HEK293 (cell line): ENCODE measurements around the gene THAP3.

Experiments used
- ATF2 ChIP-seq: fragments of 450-650 bp; formaldehyde crosslinking; IDR thresholded peaks from 2 replicates; pipeline ENCODE4 v1.5.1; 2016; ENCODE audit warnings: missing biosample characterization, missing genetic modification characterization, low read depth
- BCL11A ChIP-seq: fragments of 450-650 bp; formaldehyde crosslinking; IDR thresholded peaks from 2 replicates; pipeline ENCODE4 v1.5.1; 2016; ENCODE audit warnings: low read depth, missing biosample characterization, missing genetic modification characterization
- CTCF ChIP-seq: fragments of 450-650 bp; formaldehyde crosslinking; IDR thresholded peaks from 2 replicates; pipeline ENCODE4 v1.5.1; 2016; ENCODE audit warnings: missing biosample characterization, missing genetic modification characterization
- GLI2 ChIP-seq: fragments of 450-650 bp; formaldehyde crosslinking; IDR thresholded peaks from 2 replicates; pipeline ENCODE4; 2017; ENCODE audit warnings: missing biosample characterization, missing genetic modification characterization, low read depth, borderline replicate concordance
- GLIS1 ChIP-seq: fragments of 450-650 bp; formaldehyde crosslinking; IDR thresholded peaks from 2 replicates; pipeline ENCODE4 v1.5.1; 2016; ENCODE audit warnings: missing biosample characterization, missing genetic modification characterization
- IKZF3 ChIP-seq: fragments of 450-650 bp; IDR thresholded peaks from 2 replicates; pipeline ENCODE4 v1.5.0; 2018; ENCODE audit warnings: missing biosample characterization, mild to moderate bottlenecking, missing genetic modification characterization, moderate library complexity
- PRDM10 ChIP-seq: fragments of 450-650 bp; formaldehyde crosslinking; IDR thresholded peaks from 2 replicates; pipeline ENCODE4 v1.5.1; 2016; ENCODE audit warnings: missing biosample characterization, missing genetic modification characterization
- REST ChIP-seq: fragments of 450-650 bp; formaldehyde crosslinking; IDR thresholded peaks from 2 replicates; pipeline ENCODE4 v1.5.1; 2016; ENCODE audit warnings: missing biosample characterization, missing genetic modification characterization
- SALL2 ChIP-seq: fragments of 450-650 bp; formaldehyde crosslinking; IDR thresholded peaks from 2 replicates; pipeline ENCODE4 v1.5.0; 2017; ENCODE audit warnings: missing biosample characterization, mild to moderate bottlenecking, missing genetic modification characterization, borderline replicate concordance
- SCRT1 ChIP-seq: fragments of 450-650 bp; formaldehyde crosslinking; IDR thresholded peaks from 2 replicates; pipeline ENCODE4 v1.5.1; 2016; ENCODE audit warnings: missing biosample characterization, missing genetic modification characterization, borderline replicate concordance
- SP7 ChIP-seq: fragments of 450-650 bp; formaldehyde crosslinking; IDR thresholded peaks from 2 replicates; pipeline ENCODE4 v1.5.1; 2016; ENCODE audit warnings: missing biosample characterization, missing genetic modification characterization
- ZBTB48 ChIP-seq: fragments of 450-650 bp; formaldehyde crosslinking; IDR thresholded peaks from 2 replicates; pipeline ENCODE4 v1.5.1; 2016; ENCODE audit warnings: missing biosample characterization, missing genetic modification characterization
- ZFHX2 ChIP-seq: fragments of 450-650 bp; formaldehyde crosslinking; conservative IDR thresholded peaks from 2 replicates; pipeline ENCODE4 v1.5.1; 2016; ENCODE audit warnings: missing biosample characterization, missing genetic modification characterization
- ZFP37 ChIP-seq: fragments of 450-650 bp; formaldehyde crosslinking; IDR thresholded peaks from 2 replicates; pipeline ENCODE4 v1.5.1; 2016; ENCODE audit warnings: missing biosample characterization, missing genetic modification characterization
- ZFP41 ChIP-seq: fragments of 450-650 bp; formaldehyde crosslinking; IDR thresholded peaks from 2 replicates; pipeline ENCODE4 v1.5.1; 2016; ENCODE audit warnings: missing biosample characterization, missing genetic modification characterization, borderline replicate concordance
- ZNF10 ChIP-seq: fragments of 450-650 bp; formaldehyde crosslinking; IDR thresholded peaks from 2 replicates; pipeline ENCODE4 v1.5.1; 2017; ENCODE audit warnings: missing biosample characterization, missing genetic modification characterization
- ZNF138 ChIP-seq: fragments of 450-650 bp; formaldehyde crosslinking; IDR thresholded peaks from 2 replicates; pipeline ENCODE4 v1.5.1; 2016; ENCODE audit warnings: missing biosample characterization, missing genetic modification characterization, borderline replicate concordance
- ZNF214 ChIP-seq: fragments of 450-650 bp; formaldehyde crosslinking; IDR thresholded peaks from 2 replicates; pipeline ENCODE4 v1.5.1; 2017; ENCODE audit warnings: missing biosample characterization, mild to moderate bottlenecking, missing genetic modification characterization, borderline replicate concordance
- ZNF24 ChIP-seq: fragments of 450-650 bp; formaldehyde crosslinking; IDR thresholded peaks from 2 replicates; pipeline ENCODE4 v1.5.1; 2016; ENCODE audit warnings: missing biosample characterization, missing genetic modification characterization
- ZNF292 ChIP-seq: fragments of 450-650 bp; formaldehyde crosslinking; IDR thresholded peaks from 2 replicates; pipeline ENCODE4 v1.5.1; 2016; ENCODE audit warnings: low read depth, missing biosample characterization, missing genetic modification characterization, borderline replicate concordance
- ZNF433 ChIP-seq: fragments of 450-650 bp; formaldehyde crosslinking; IDR thresholded peaks from 2 replicates; pipeline ENCODE4 v1.5.1; 2016; ENCODE audit warnings: missing biosample characterization, missing genetic modification characterization, low read depth
- ZNF639 ChIP-seq: fragments of 450-650 bp; formaldehyde crosslinking; IDR thresholded peaks from 2 replicates; pipeline ENCODE4 v1.5.1; 2016; ENCODE audit warnings: missing biosample characterization, missing genetic modification characterization
- ZNF701 ChIP-seq: fragments of 450-650 bp; formaldehyde crosslinking; IDR thresholded peaks from 2 replicates; pipeline ENCODE4 v1.5.1; 2016; ENCODE audit warnings: missing biosample characterization, missing genetic modification characterization
- ZNF704 ChIP-seq: fragments of 450-650 bp; formaldehyde crosslinking; IDR thresholded peaks from 2 replicates; pipeline ENCODE4 v1.5.1; 2016; ENCODE audit warnings: missing biosample characterization, missing genetic modification characterization
- ZSCAN5A ChIP-seq: fragments of 450-650 bp; formaldehyde crosslinking; IDR thresholded peaks from 2 replicates; pipeline ENCODE4 v1.5.1; 2016; ENCODE audit warnings: missing biosample characterization, missing genetic modification characterization

THAP3 gene

GRCh38 chr1:6625584-6626149, 999 bp downstream of the THAP3 start (continued):
- TF ChIP-seq ATF2 (tag by site-specific recombination) (0 out of 2 replicates have a peak, but pooled peaks have one; percentile 43), ZNF701 (tag by site-specific recombination) (no peak), ZFP37 (tag by site-specific recombination) (no peak), SP7 (no peak), ZNF138 (tag by site-specific recombination) (no peak), ZNF433 (tag by site-specific recombination) (no peak), CTCF (tag by site-specific recombination) (peak; percentile 12; the same call in 1 of the 2 replicates), IKZF3 (tag by site-specific recombination) (peak; percentile 8; the same call in 1 of the 2 replicates), ZSCAN5A (no peak), ZFP41 (tag by site-specific recombination) (no peak), ZFHX2 (tag by site-specific recombination) (no peak), GLIS1 (tag by site-specific recombination) (0 out of 2 replicates have a peak, but pooled peaks have one; percentile 6), ZNF639 (no peak), GLI2 (tag by site-specific recombination) (no peak), REST (tag by site-specific recombination) (no peak), ZBTB48 (tag by site-specific recombination) (peak; percentile 53; the same call in 1 of the 2 replicates), ZNF10 (tag by site-specific recombination) (no peak), ZNF704 (tag by site-specific recombination) (no peak), ZNF24 (tag by site-specific recombination) (no peak), ZNF292 (no peak), PRDM10 (tag by site-specific recombination) (no peak), BCL11A (tag by site-specific recombination) (no peak), ZNF214 (tag by site-specific recombination) (no peak), SCRT1 (tag by site-specific recombination) (no peak), SALL2 (tag by site-specific recombination) (no peak)
